Endothelial cell of umbilical vein (primary cell): ENCODE results near the gene SLITRK2. TPM values are rescaled to one million over a fixed set of nuclear protein-coding genes. Genes with fewer than 3 reads are reported as not detected.

Experiments
- BruUV-seq: library from RNA; stranded (reverse); fragments of 400-500 nt; replicated peaks from 2 replicates; lab custom pipeline; 2021; lab: Mats Ljungman, UMichigan
- CTCF ChIA-PET: fragments of 300-600, 350-600 bp; sonication (Branson Sonifier 250); formaldehyde crosslinking; loops from one replicate; lab custom pipeline; 2021; ENCODE audit warnings: antibody characterized with exemption, inconsistent platforms; lab: Charles Lee
- POLR2A ChIA-PET: fragments of 300-600, 350-600 bp; sonication (Branson Sonifier 250); formaldehyde crosslinking; loops from one replicate; lab custom pipeline; 2021; ENCODE audit warnings: antibody characterized with exemption, inconsistent platforms; lab: Charles Lee
- DNase-seq: peaks from one replicate; pipeline ENCODE4 v3.0.0-alpha.2; 2011; ENCODE audit warnings: low read depth, low spot score
- FAIRE-seq: peaks from 2 replicates; lab custom pipeline; 2011; peaks lifted over from hg19 to GRCh38; lab: Jason Lieb, UNC
- H2AFZ ChIP-seq: 2 replicates; pipeline ENCODE4 v1.6.0; 2012; ENCODE audit warnings: low read depth, low read length, control low read depth, inconsistent platforms
- H3K27ac ChIP-seq: 2 replicates; pipeline ENCODE4 v1.5.1; 2011; ENCODE audit warnings: low read depth, mild to moderate bottlenecking, control low read depth, low read length, moderate library complexity; ENCODE audit not compliant: insufficient read depth
- H3K27me3 ChIP-seq, 2 experiments: 2 replicates each; pipeline versions ENCODE4 v1.6.0 to v1.6.1; 2011; ENCODE audit warnings: low read length in 2 of 2, mixed read lengths in 1 of 2; ENCODE audit not compliant: control insufficient read depth in 2 of 2, insufficient read depth in 2 of 2
- H3K36me3 ChIP-seq, 2 experiments: 2 replicates in 1 of 2; 3 replicates in 1 of 2; pipeline ENCODE4 v1.5.1; 2011; ENCODE audit warnings: low read length in 2 of 2, mild to moderate bottlenecking in 1 of 2, moderate library complexity in 1 of 2; ENCODE audit not compliant: control insufficient read depth in 2 of 2, insufficient read depth in 2 of 2; ENCODE audit errors: extremely low read depth in 1 of 2
- H3K4me1 ChIP-seq: 3 replicates; pipeline ENCODE4 v1.5.1; 2011; ENCODE audit warnings: mild to moderate bottlenecking, low read length; ENCODE audit not compliant: control insufficient read depth, insufficient read depth; ENCODE audit errors: extremely low read depth
- H3K4me2 ChIP-seq: 2 replicates; pipeline ENCODE4 v1.6.1; 2011; ENCODE audit warnings: low read length, control low read depth, mixed read lengths; ENCODE audit not compliant: insufficient read depth
- H3K4me3 ChIP-seq, 3 experiments: fragments of 200-600 bp in 1 of 3; sonication (generic), shearing (Covaris generic) in 1 of 3; replicated peaks in 1 of 3; 2 replicates each; pipeline ENCODE4 v1.5.1; 2011 to 2016; ENCODE audit warnings: control low read depth in 3 of 3, low read length in 3 of 3, mild to moderate bottlenecking in 2 of 3, inconsistent platforms in 1 of 3, low read depth in 1 of 3, moderate library complexity in 1 of 3; ENCODE audit not compliant: insufficient read depth in 1 of 3
- H3K79me2 ChIP-seq: 2 replicates; pipeline ENCODE4 v1.6.0; 2012; ENCODE audit warnings: low read length, inconsistent platforms; ENCODE audit not compliant: control insufficient read depth, insufficient read depth
- H3K9ac ChIP-seq: replicated peaks from 2 replicates; pipeline ENCODE3; 2011; ENCODE audit warnings: low read length, control low read depth; ENCODE audit not compliant: insufficient read depth; ENCODE audit errors: extremely low read depth
- H3K9me1 ChIP-seq: replicated peaks from 3 replicates; pipeline ENCODE4 v1.6.0; 2011; ENCODE audit warnings: mild to moderate bottlenecking, low read length; ENCODE audit not compliant: control insufficient read depth, insufficient read depth; ENCODE audit errors: extremely low read depth
- H3K9me3 ChIP-seq: replicated peaks from 2 replicates; pipeline ENCODE4 v1.5.1; 2012; ENCODE audit warnings: low read length, inconsistent platforms; ENCODE audit not compliant: control insufficient read depth, insufficient read depth
- H4K20me1 ChIP-seq: replicated peaks from 2 replicates; pipeline ENCODE3; 2011; ENCODE audit warnings: mild to moderate bottlenecking, low read length; ENCODE audit not compliant: control insufficient read depth, insufficient read depth; ENCODE audit errors: extremely low read depth
- EZH2 ChIP-seq: IDR thresholded peaks from 2 replicates; pipeline ENCODE4 v1.6.1; 2012; ENCODE audit warnings: borderline replicate concordance, low read depth, mild to moderate bottlenecking, moderate library complexity, low read length, inconsistent platforms; ENCODE audit not compliant: severe bottlenecking
- FOS ChIP-seq: IDR thresholded peaks from 2 replicates; pipeline ENCODE4 v1.6.1; 2011; ENCODE audit warnings: mild to moderate bottlenecking, low read length, moderate library complexity, borderline replicate concordance; ENCODE audit not compliant: insufficient read depth
- GATA2 ChIP-seq: IDR thresholded peaks from 2 replicates; pipeline ENCODE4 v1.7.0; 2011; ENCODE audit warnings: low read depth, mild to moderate bottlenecking, moderate library complexity, mixed read lengths, low read length; ENCODE audit not compliant: insufficient read length, insufficient read depth
- JUN ChIP-seq: IDR thresholded peaks from 2 replicates; pipeline ENCODE4 v1.6.1; 2011; ENCODE audit warnings: borderline replicate concordance, low read depth; ENCODE audit not compliant: insufficient read length, insufficient read depth
- MAX ChIP-seq: IDR thresholded peaks from 2 replicates; pipeline ENCODE4 v1.6.1; 2011; ENCODE audit not compliant: insufficient read depth, insufficient read length
- MYC ChIP-seq: IDR thresholded peaks from one replicate; pipeline ENCODE4 v1.6.1; 2011; ENCODE audit warnings: mild to moderate bottlenecking, low read depth, low read length
- POLR2A ChIP-seq: IDR thresholded peaks from 2 replicates; pipeline ENCODE4 v1.6.1; 2012; ENCODE audit warnings: low read depth, mild to moderate bottlenecking, control low read depth, low read length
- POLR2AphosphoS5 ChIP-seq: IDR thresholded peaks from 2 replicates; pipeline ENCODE4 v1.6.1; 2012; ENCODE audit warnings: low read depth, mild to moderate bottlenecking, control low read depth, low read length, moderate library complexity; ENCODE audit not compliant: insufficient read depth
- dilution Hi-C: fragments of 300-500 bp; cut with MboI; formaldehyde crosslinking; loops from one replicate; pipeline ENCODE4 v1.15.0; 2019; ENCODE audit warnings: low sequenced_read_pairs; ENCODE audit not compliant: extremely low pct_ligation_motif_present
- intact Hi-C: fragments of 100-400 bp; cut with micrococcal nuclease; formaldehyde crosslinking; loops from one replicate; pipeline ENCODE4 v1.10.0; 2022
- polyA plus RNA-seq, 4 experiments: library from polyadenylated mRNA; depleted of rRNA in 3 of 4; stranded (reverse) in 3 of 4; unstranded in 1 of 4; fragments of >200 nt; gene quantifications; 2 replicates each; pipeline versions ENCODE4 v1.2.1 to v1.2.3, GENCODE V29; 2011 to 2012; ENCODE audit warnings: missing spikeins in 1 of 4
- small RNA-seq: library from RNA; depleted of rRNA; stranded (forward); fragments of <200 nt; gene quantifications from one replicate; pipeline ENCODE3, GENCODE V24; 2012; ENCODE audit warnings: low replicate concordance, low read depth; ENCODE audit not compliant: insufficient read depth, insufficient read length
- total RNA-seq: library from RNA; stranded (reverse); gene quantifications from 2 replicates; pipeline ENCODE4 v1.2.3, GENCODE V29; 2021
- TF ChIP-seq, protein P1 (sequence below), 2 donors: IDR thresholded peaks; 1 replicate in 1 of 2; 2 replicates in 1 of 2; pipeline ENCODE4 v1.5.1; 2011; ENCODE audit warnings: low read length in 2 of 2, mild to moderate bottlenecking in 2 of 2, moderate library complexity in 2 of 2, control low read depth in 1 of 2, inconsistent platforms in 1 of 2, low read depth in 1 of 2; ENCODE audit not compliant: insufficient read depth in 1 of 2; ENCODE audit errors: extremely low read depth in 1 of 2

SLITRK2 gene
- total and polyA plus RNA-seq, 2 donors (not counting 3 experiments of a cell fraction or from before 2014, with no cell fraction given): not detected

GRCh38 chrX:145865082-145865481 lies 47.5 kb downstream of the SLITRK2 start:
- Histone ChIP-seq H3K4me3 (no peak overlapping the region), H3K4me2 (no peak overlapping the region), H3K9me1 (no peaks in the 10 kb centered on the region), H3K27ac (no peak overlapping the region), H3K36me3 (no peaks in the 10 kb centered on the region), H3K9ac (no peak overlapping the region), H3K9me3 (no peaks in the 10 kb centered on the region), H3K79me2 (no peaks in the 10 kb centered on the region), H4K20me1 (no peaks in the 10 kb centered on the region), H3K27me3 (no peaks in the 10 kb centered on the region), H2AFZ (no peak overlapping the region), H3K4me1 (no peaks in the 10 kb centered on the region)
- intact Hi-C loops: no loop called here
- FAIRE-seq: no peak
- no TSS peak for BruUV-seq
- CTCF ChIA-PET: no interaction called here
- POLR2A ChIA-PET: no interaction called here
- no peak for DNase-seq
- dilution Hi-C loops: no loop called here
- no peak for TF ChIP-seq JUN
- TF ChIP-seq, protein P1, sequence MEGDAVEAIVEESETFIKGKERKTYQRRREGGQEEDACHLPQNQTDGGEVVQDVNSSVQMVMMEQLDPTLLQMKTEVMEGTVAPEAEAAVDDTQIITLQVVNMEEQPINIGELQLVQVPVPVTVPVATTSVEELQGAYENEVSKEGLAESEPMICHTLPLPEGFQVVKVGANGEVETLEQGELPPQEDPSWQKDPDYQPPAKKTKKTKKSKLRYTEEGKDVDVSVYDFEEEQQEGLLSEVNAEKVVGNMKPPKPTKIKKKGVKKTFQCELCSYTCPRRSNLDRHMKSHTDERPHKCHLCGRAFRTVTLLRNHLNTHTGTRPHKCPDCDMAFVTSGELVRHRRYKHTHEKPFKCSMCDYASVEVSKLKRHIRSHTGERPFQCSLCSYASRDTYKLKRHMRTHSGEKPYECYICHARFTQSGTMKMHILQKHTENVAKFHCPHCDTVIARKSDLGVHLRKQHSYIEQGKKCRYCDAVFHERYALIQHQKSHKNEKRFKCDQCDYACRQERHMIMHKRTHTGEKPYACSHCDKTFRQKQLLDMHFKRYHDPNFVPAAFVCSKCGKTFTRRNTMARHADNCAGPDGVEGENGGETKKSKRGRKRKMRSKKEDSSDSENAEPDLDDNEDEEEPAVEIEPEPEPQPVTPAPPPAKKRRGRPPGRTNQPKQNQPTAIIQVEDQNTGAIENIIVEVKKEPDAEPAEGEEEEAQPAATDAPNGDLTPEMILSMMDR (IDR thresholded peaks at IDR 0.05; ENCODE audit: extremely low read depth in 1 of 2, insufficient read depth in 1 of 2, low read depth in 1 of 2, low read length in 2 of 2): no peak
- no peak for TF ChIP-seq POLR2AphosphoS5
- TF ChIP-seq POLR2A: no peak
- TF ChIP-seq GATA2: no peak
- TF ChIP-seq EZH2: no peak
- no peak for TF ChIP-seq MYC
- no peak for TF ChIP-seq MAX
- no peak for TF ChIP-seq FOS

Small RNA genes within 50 kb of the gene (small RNA-seq; reads per million reads assigned to genes)
- not detected for gene AL109653.1
